WTC11 (cell line): Measurements from ENCODE around the gene NSUN3. TPM values are rescaled to one million over a fixed set of nuclear protein-coding genes. Genes with fewer than 3 reads are reported as not detected.

Experiments
- ATAC-seq: fragments of 200-7000 bp; cut with Tn5 transposase; 2 replicates; pipeline ENCODE4 v1.10.0; 2021; ENCODE audit warnings: mild to moderate bottlenecking, moderate library complexity
- CTCF ChIA-PET: fragments of 300-600 bp; sonication (Branson Sonifier 250); formaldehyde crosslinking; loops from one replicate; lab custom pipeline; 2021; ENCODE audit warnings: antibody characterized with exemption; lab: Charles Lee
- POLR2A ChIA-PET: fragments of 350-600 bp; sonication (Branson Sonifier 250); formaldehyde crosslinking; loops from one replicate; lab custom pipeline; 2021; ENCODE audit warnings: antibody characterized with exemption; lab: Charles Lee
- DNase-seq: peaks from one replicate; pipeline ENCODE4 v3.0.0; 2021; ENCODE audit warnings: low spot score
- H3K27ac Mint-ChIP-seq: 2 replicates; pipeline ENCODE4 v1.8.0; 2021; ENCODE audit warnings: mixed read lengths
- H3K27me3 Mint-ChIP-seq: 2 replicates; pipeline ENCODE4 v1.8.0; 2021; ENCODE audit warnings: low read depth, mild to moderate bottlenecking, moderate library complexity, mixed read lengths
- H3K36me3 Mint-ChIP-seq: 2 replicates; pipeline ENCODE4 v1.8.0; 2021; ENCODE audit warnings: mixed read lengths
- H3K4me1 Mint-ChIP-seq: 2 replicates; pipeline ENCODE4 v1.8.0; 2022; ENCODE audit warnings: mixed read lengths
- H3K4me3 Mint-ChIP-seq: 2 replicates; pipeline ENCODE4 v1.8.0; 2021; ENCODE audit warnings: mild to moderate bottlenecking, moderate library complexity, mixed read lengths
- H3K9me3 Mint-ChIP-seq: 2 replicates; pipeline ENCODE4 v1.8.0; 2021; ENCODE audit warnings: mixed read lengths
- CDX4 ChIP-seq: fragments of 250-450 bp; sonication (Bioruptor Pico); IDR thresholded peaks from 2 replicates; pipeline ENCODE4 v1.9.0; 2021; ENCODE audit warnings: moderate library complexity, mild to moderate bottlenecking, inconsistent platforms, borderline replicate concordance
- CREM ChIP-seq: sonication (generic); formaldehyde crosslinking; IDR thresholded peaks from 2 replicates; pipeline ENCODE4 v1.8.1; 2022; ENCODE audit warnings: mild to moderate bottlenecking, missing genetic modification reagents, moderate library complexity
- E2F4 ChIP-seq: sonication (generic); formaldehyde crosslinking; IDR thresholded peaks from 2 replicates; pipeline ENCODE4 v1.8.1; 2022; ENCODE audit warnings: low read depth, mild to moderate bottlenecking, moderate library complexity, missing genetic modification reagents, borderline replicate concordance
- ELF4 ChIP-seq: sonication (generic); formaldehyde crosslinking; IDR thresholded peaks from 2 replicates; pipeline ENCODE4 v1.8.1; 2022; ENCODE audit warnings: low read depth, mild to moderate bottlenecking, moderate library complexity, missing genetic modification reagents
- ERG ChIP-seq: fragments of 250-450 bp; sonication (Bioruptor Pico); IDR thresholded peaks from 2 replicates; pipeline ENCODE4 v1.8.0; 2021; ENCODE audit warnings: mild to moderate bottlenecking
- ESRRA ChIP-seq: sonication (generic); formaldehyde crosslinking; IDR thresholded peaks from 2 replicates; pipeline ENCODE4 v1.8.1; 2022; ENCODE audit warnings: mild to moderate bottlenecking, missing genetic modification reagents, borderline replicate concordance
- FOXJ3 ChIP-seq: sonication (generic); formaldehyde crosslinking; IDR thresholded peaks from 2 replicates; pipeline ENCODE4 v1.9.0; 2021; ENCODE audit warnings: missing genetic modification reagents, mild to moderate bottlenecking, borderline replicate concordance
- GTF2I ChIP-seq: fragments of 250-450 bp; sonication (Bioruptor Pico); conservative IDR thresholded peaks from 2 replicates; pipeline ENCODE4 v1.4.0; 2021; ENCODE audit warnings: mild to moderate bottlenecking
- HMGA2 ChIP-seq: fragments of 250-450 bp; sonication (Bioruptor Pico); IDR thresholded peaks from 2 replicates; pipeline ENCODE4 v1.4.0; 2021; ENCODE audit warnings: mild to moderate bottlenecking, moderate library complexity
- JAZF1 ChIP-seq: fragments of 250-450 bp; sonication (Bioruptor Pico); IDR thresholded peaks from 2 replicates; pipeline ENCODE4 v1.9.0; 2021; ENCODE audit warnings: moderate library complexity, mild to moderate bottlenecking, inconsistent platforms
- MXD4 ChIP-seq: fragments of 250-450 bp; sonication (Bioruptor Pico); IDR thresholded peaks from 2 replicates; pipeline ENCODE4 v1.8.0; 2021; ENCODE audit warnings: mild to moderate bottlenecking, moderate library complexity, borderline replicate concordance
- PREB ChIP-seq: sonication (generic); formaldehyde crosslinking; IDR thresholded peaks from 2 replicates; pipeline ENCODE4 v1.8.1; 2022; ENCODE audit warnings: mild to moderate bottlenecking, missing genetic modification reagents, moderate library complexity, borderline replicate concordance
- STAT6 ChIP-seq: sonication (generic); formaldehyde crosslinking; conservative IDR thresholded peaks from 2 replicates; pipeline ENCODE4 v1.8.1; 2023; ENCODE audit warnings: mild to moderate bottlenecking, low read depth, missing genetic modification reagents, moderate library complexity
- TEAD1 ChIP-seq: sonication (generic); formaldehyde crosslinking; IDR thresholded peaks from 2 replicates; pipeline ENCODE4 v1.8.0; 2022; ENCODE audit warnings: mild to moderate bottlenecking, missing genetic modification reagents
- ZMAT4 ChIP-seq: fragments of 250-450 bp; sonication (Bioruptor Pico); IDR thresholded peaks from 2 replicates; pipeline ENCODE4 v1.9.0; 2021; ENCODE audit warnings: mild to moderate bottlenecking
- ZNF121 ChIP-seq: sonication (generic); formaldehyde crosslinking; IDR thresholded peaks from 2 replicates; pipeline ENCODE4 v1.8.0; 2023; ENCODE audit warnings: missing genetic modification reagents
- ZNF317 ChIP-seq: sonication (generic); formaldehyde crosslinking; IDR thresholded peaks from 2 replicates; pipeline ENCODE4 v1.8.1; 2023; ENCODE audit warnings: low read depth, mild to moderate bottlenecking, moderate library complexity, missing genetic modification reagents, borderline replicate concordance
- ZSCAN18 ChIP-seq: fragments of 250-450 bp; sonication (Bioruptor Pico); IDR thresholded peaks from 2 replicates; pipeline ENCODE4 v2.1.2; 2022; ENCODE audit warnings: mild to moderate bottlenecking, moderate library complexity
- total RNA-seq: library from RNA; stranded (reverse); gene quantifications from 3 replicates; pipeline ENCODE4 v1.2.3, GENCODE V29; 2021

Gene NSUN3
- total RNA-seq, 1 experiment from 2014 or later = 8.2 TPM

GRCh38 chr3:94050546-94050945 lies 12.3 kb upstream of the NSUN3 start:
- ChIA-PET POLR2A (no interaction called here), CTCF (no interaction called here)
- Mint-ChIP-seq H3K9me3 (no peaks in the 10 kb centered on the region), H3K4me1 (no peaks in the 10 kb centered on the region), H3K36me3 (peaks cover under 1% of the 10 kb centered on the region; the same call in 1 of the 2 replicates), H3K4me3 (no peak overlapping the region), H3K27me3 (no peaks in the 10 kb centered on the region), H3K27ac (no peak overlapping the region)
- TF ChIP-seq ZMAT4 (no peak), E2F4 (no peak), STAT6 (no peak), CDX4 (CRISPR knock-in tag) (no peak), TEAD1 (CRISPR knock-in tag) (no peak), ESRRA (no peak), MXD4 (no peak), FOXJ3 (CRISPR knock-in tag) (no peak), ZNF121 (CRISPR knock-in tag) (no peak), ZSCAN18 (CRISPR knock-in tag) (no peak), PREB (CRISPR knock-in tag) (no peak), ZNF317 (CRISPR knock-in tag) (no peak), JAZF1 (no peak), CREM (no peak), ELF4 (no peak), ERG (CRISPR knock-in tag) (no peak)
- no peak for DNase-seq
- no peak for ATAC-seq

GRCh38 chr3:94061297-94061696 lies 1.6 kb upstream of the NSUN3 start:
- Mint-ChIP-seq H3K36me3 (no peaks in the 10 kb centered on the region), H3K27me3 (no peaks in the 10 kb centered on the region), H3K4me1 (peaks cover 11% of the 10 kb centered on the region), H3K9me3 (no peaks in the 10 kb centered on the region), H3K27ac (no peak overlapping the region), H3K4me3 (no peak overlapping the region)
- CTCF ChIA-PET = no interaction called here
- DNase-seq (no peak), ATAC-seq (no peak)
- POLR2A ChIA-PET = no interaction called here
- TF ChIP-seq GTF2I (CRISPR knock-in tag) = no peak
- TF ChIP-seq HMGA2 = peak; percentile 8; the same call in 1 of the 2 replicates
